Activated CD8-positive, alpha-beta memory T cell treated with anti-CD3 and anti-CD28 coated beads, Interleukin-2, amount 50 U/mL, for 1 hour (primary cell): Measurements from ENCODE around the gene EHD4.

Experiments
- DNase-seq: peaks from one replicate; pipeline ENCODE4 v3.0.0-alpha.2; 2020; ENCODE audit errors: extremely low read depth

EHD4 gene

GRCh38 chr15:41881086-41881485 lies 91.3 kb downstream of the EHD4 start:
- DNase-seq = no peak

- DNase-seq = no peak
Measured at GRCh38 chr15:41880156-41880877, 92.0 kb downstream of the EHD4 start.

- no peak for DNase-seq
Measured at GRCh38 chr15:41879321-41879845, 93.0 kb downstream of the EHD4 start.

- no peak for DNase-seq
Measured at GRCh38 chr15:41878355-41878699, 94.0 kb downstream of the EHD4 start.

GRCh38 chr15:41877631-41878354 lies 94.6 kb downstream of the EHD4 start:
- DNase-seq = no peak

- no peak for DNase-seq
Measured at GRCh38 chr15:41876689-41877088, 95.7 kb downstream of the EHD4 start.

- DNase-seq = no peak
Measured at GRCh38 chr15:41876007-41876406, 96.3 kb downstream of the EHD4 start.

GRCh38 chr15:41874736-41875135 lies 97.6 kb downstream of the EHD4 start:
- DNase-seq = no peak

- DNase-seq = no peak
Measured at GRCh38 chr15:41873711-41874110, 98.6 kb downstream of the EHD4 start.

GRCh38 chr15:41872166-41872747 lies 100.1 kb downstream of the EHD4 start:
- no peak for DNase-seq

GRCh38 chr15:41871175-41871905 lies 101.0 kb downstream of the EHD4 start:
- no peak for DNase-seq

GRCh38 chr15:41870689-41871081 lies 101.7 kb downstream of the EHD4 start:
- DNase-seq = peak; percentile 29

GRCh38 chr15:41869770-41870688 lies 102.3 kb downstream of the EHD4 start:
- DNase-seq = no peak

GRCh38 chr15:41868321-41868720 lies 104.0 kb downstream of the EHD4 start:
- no peak for DNase-seq

- no peak for DNase-seq
Measured at GRCh38 chr15:41866872-41867579, 105.3 kb downstream of the EHD4 start.

GRCh38 chr15:41866263-41866703 lies 106.1 kb downstream of the EHD4 start:
- no peak for DNase-seq

GRCh38 chr15:41865490-41866055 lies 106.8 kb downstream of the EHD4 start:
- no peak for DNase-seq

- DNase-seq = no peak
Measured at GRCh38 chr15:41862515-41863116, 109.7 kb downstream of the EHD4 start.

- no peak for DNase-seq
Measured at GRCh38 chr15:41861736-41862356, 110.5 kb downstream of the EHD4 start.
